ENCODE measurements around the gene NAT8.
"Not testable (repeated sequence)": the region's sequence is repeated elsewhere in the genome, so short reads cannot be mapped to it uniquely, and the experiment has no call there.

DNA sequence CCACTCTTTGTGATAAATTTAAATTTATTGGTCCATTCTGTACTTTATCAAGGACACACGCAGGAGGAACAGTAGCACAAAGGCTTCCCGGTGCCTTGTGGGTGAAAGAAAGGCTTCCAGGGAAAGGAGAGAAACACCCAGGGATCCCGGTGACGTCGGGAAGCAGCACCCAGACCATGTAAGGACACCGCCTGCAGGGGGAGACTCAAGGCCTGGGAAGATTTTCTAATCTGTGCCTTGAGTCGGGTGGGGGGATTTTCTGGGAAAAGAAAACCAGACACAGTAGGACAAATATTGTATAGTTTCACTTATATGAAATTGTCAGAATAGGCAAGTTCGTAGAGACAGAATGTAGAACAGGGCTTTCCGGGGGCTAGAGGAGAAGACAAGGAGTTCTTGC, 17.6 kb downstream of the NAT8 start:
- TF ChIP-seq POLR2A, POLR2AphosphoS5 (IDR thresholded peaks at IDR 0.05; ENCODE audit: low read depth, low read length): not testable (repeated sequence)

Measured in GM12892 (cell line).